Measurements from ENCODE around the gene KIAA1217.

KIAA1217 gene

GRCh38 chr10:24371396-24371795 lies 162.5 kb downstream of the KIAA1217 start:
- no peaks in the 10 kb centered on the region for H3K36me3 ChIP-seq
- TF ChIP-seq CTCF (IDR thresholded peaks at IDR 0.05) = no peak
- H3K4me3 ChIP-seq (ENCODE audit: low read depth in 1 of 2, low read length in 1 of 2) = no peak overlapping the region
- no peaks in the 10 kb centered on the region for H3K27me3 ChIP-seq
- H3K9me3 ChIP-seq = no peaks in the 10 kb centered on the region
- H3K27ac ChIP-seq = no peak overlapping the region
- H3K4me1 ChIP-seq (ENCODE audit: control insufficient read depth in 1 of 2, insufficient read depth in 1 of 2, low read depth in 1 of 2, low read length in 1 of 2) = no peaks in the 10 kb centered on the region

- no peaks in the 10 kb centered on the region for H3K36me3 ChIP-seq
- TF ChIP-seq CTCF (IDR thresholded peaks at IDR 0.05) = no peak
- H3K27me3 ChIP-seq = no peaks in the 10 kb centered on the region
- H3K4me1 ChIP-seq (ENCODE audit: control insufficient read depth in 1 of 2, insufficient read depth in 1 of 2, low read depth in 1 of 2, low read length in 1 of 2) = no peaks in the 10 kb centered on the region
- H3K4me3 ChIP-seq (ENCODE audit: low read depth in 1 of 2, low read length in 1 of 2) = no peak overlapping the region
- no peaks in the 10 kb centered on the region for H3K9me3 ChIP-seq
- H3K27ac ChIP-seq = no peak overlapping the region
Measured at GRCh38 chr10:24374134-24374915, 165.4 kb downstream of the KIAA1217 start.

- TF ChIP-seq CTCF (IDR thresholded peaks at IDR 0.05) = no peak
- no peaks in the 10 kb centered on the region for H3K4me1 ChIP-seq (ENCODE audit: control insufficient read depth in 1 of 2, insufficient read depth in 1 of 2, low read depth in 1 of 2, low read length in 1 of 2)
- H3K27ac ChIP-seq = no peak overlapping the region
- H3K9me3 ChIP-seq = no peaks in the 10 kb centered on the region
- H3K27me3 ChIP-seq = no peaks in the 10 kb centered on the region
- H3K4me3 ChIP-seq (ENCODE audit: low read depth in 1 of 2, low read length in 1 of 2) = no peak overlapping the region
- H3K36me3 ChIP-seq = no peaks in the 10 kb centered on the region
Measured at GRCh38 chr10:24375510-24375909, 166.6 kb downstream of the KIAA1217 start.

DNA sequence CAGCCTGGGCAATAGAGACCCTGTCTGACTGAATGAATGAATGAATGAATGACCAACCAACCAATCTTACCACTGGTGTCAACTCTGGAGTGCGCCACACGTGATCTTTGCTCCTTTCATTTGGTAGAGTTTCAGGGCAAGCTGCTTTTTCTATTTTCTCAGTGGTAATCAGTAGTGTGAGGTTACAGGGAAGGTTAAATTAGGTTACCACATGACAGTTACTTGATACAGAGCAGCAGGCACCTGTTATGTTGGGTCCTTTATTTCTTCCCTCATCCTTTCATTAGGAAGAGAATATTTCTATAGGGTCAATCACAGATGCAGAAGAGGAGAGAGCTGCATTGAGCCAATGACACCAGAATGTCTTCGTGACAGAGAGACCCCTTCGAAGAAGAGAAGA lies 167.8 kb downstream of the KIAA1217 start:
- no peak overlapping the region for H3K4me3 ChIP-seq (ENCODE audit: low read depth in 1 of 2, low read length in 1 of 2)
- H3K9me3 ChIP-seq = no peaks in the 10 kb centered on the region
- no peaks in the 10 kb centered on the region for H3K27me3 ChIP-seq
- H3K27ac ChIP-seq = no peak overlapping the region
- H3K4me1 ChIP-seq (ENCODE audit: control insufficient read depth in 1 of 2, insufficient read depth in 1 of 2, low read depth in 1 of 2, low read length in 1 of 2) = no peaks in the 10 kb centered on the region
- H3K36me3 ChIP-seq = no peaks in the 10 kb centered on the region
- no peak for TF ChIP-seq CTCF (IDR thresholded peaks at IDR 0.05)

- no peaks in the 10 kb centered on the region for H3K4me1 ChIP-seq (ENCODE audit: control insufficient read depth in 1 of 2, insufficient read depth in 1 of 2, low read depth in 1 of 2, low read length in 1 of 2)
- TF ChIP-seq CTCF (IDR thresholded peaks at IDR 0.05) = no peak
- H3K9me3 ChIP-seq = no peaks in the 10 kb centered on the region
- H3K36me3 ChIP-seq = no peaks in the 10 kb centered on the region
- H3K27me3 ChIP-seq = peaks cover 3% of the 10 kb centered on the region
- H3K27ac ChIP-seq = no peak overlapping the region
- H3K4me3 ChIP-seq (ENCODE audit: low read depth in 1 of 2, low read length in 1 of 2) = no peak overlapping the region
Measured at GRCh38 chr10:24378126-24378920, 169.4 kb downstream of the KIAA1217 start.
